AG10803 (cell line): ENCODE data around the gene CA4.
A peak's percentile ranks its signal among the peaks of the same experiment; 100 is the strongest.

Source experiments
- DNase-seq: peaks from one replicate; pipeline ENCODE4 v3.0.0; 2010; ENCODE audit warnings: low read depth
- H3K4me3 ChIP-seq: 2 replicates; pipeline ENCODE4 v1.5.1; 2011; ENCODE audit warnings: mild to moderate bottlenecking, low read length, control low read depth
- TF ChIP-seq, protein P1 (sequence below): conservative IDR thresholded peaks from 2 replicates; pipeline ENCODE4 v1.5.1; 2011; ENCODE audit warnings: mild to moderate bottlenecking, low read length, control low read depth, inconsistent platforms

CA4 gene

DNA sequence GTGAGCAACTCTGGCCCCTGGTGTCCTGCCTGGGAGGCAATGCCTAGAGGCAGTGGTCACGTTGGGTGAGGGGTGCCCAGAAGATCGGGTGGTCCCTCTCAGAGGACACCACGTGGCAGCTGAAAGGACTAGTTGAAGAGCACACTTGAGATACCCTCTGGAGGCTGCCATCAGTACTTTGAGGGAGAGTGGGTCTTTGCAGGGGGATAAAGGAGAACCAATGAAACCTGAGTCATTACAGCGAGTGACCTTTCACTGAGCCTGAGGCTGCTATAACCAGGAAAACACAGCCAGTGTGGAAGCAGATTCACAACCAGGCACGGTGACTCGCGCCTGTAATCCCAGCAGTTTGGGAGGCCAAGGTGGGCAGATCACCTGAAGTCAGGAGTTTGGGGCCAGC is 18.9 kb downstream of the CA4 start:
- DNase-seq = no peak
- H3K4me3 ChIP-seq = no peak overlapping the region
- TF ChIP-seq, protein P1, sequence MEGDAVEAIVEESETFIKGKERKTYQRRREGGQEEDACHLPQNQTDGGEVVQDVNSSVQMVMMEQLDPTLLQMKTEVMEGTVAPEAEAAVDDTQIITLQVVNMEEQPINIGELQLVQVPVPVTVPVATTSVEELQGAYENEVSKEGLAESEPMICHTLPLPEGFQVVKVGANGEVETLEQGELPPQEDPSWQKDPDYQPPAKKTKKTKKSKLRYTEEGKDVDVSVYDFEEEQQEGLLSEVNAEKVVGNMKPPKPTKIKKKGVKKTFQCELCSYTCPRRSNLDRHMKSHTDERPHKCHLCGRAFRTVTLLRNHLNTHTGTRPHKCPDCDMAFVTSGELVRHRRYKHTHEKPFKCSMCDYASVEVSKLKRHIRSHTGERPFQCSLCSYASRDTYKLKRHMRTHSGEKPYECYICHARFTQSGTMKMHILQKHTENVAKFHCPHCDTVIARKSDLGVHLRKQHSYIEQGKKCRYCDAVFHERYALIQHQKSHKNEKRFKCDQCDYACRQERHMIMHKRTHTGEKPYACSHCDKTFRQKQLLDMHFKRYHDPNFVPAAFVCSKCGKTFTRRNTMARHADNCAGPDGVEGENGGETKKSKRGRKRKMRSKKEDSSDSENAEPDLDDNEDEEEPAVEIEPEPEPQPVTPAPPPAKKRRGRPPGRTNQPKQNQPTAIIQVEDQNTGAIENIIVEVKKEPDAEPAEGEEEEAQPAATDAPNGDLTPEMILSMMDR = no peak

DNA sequence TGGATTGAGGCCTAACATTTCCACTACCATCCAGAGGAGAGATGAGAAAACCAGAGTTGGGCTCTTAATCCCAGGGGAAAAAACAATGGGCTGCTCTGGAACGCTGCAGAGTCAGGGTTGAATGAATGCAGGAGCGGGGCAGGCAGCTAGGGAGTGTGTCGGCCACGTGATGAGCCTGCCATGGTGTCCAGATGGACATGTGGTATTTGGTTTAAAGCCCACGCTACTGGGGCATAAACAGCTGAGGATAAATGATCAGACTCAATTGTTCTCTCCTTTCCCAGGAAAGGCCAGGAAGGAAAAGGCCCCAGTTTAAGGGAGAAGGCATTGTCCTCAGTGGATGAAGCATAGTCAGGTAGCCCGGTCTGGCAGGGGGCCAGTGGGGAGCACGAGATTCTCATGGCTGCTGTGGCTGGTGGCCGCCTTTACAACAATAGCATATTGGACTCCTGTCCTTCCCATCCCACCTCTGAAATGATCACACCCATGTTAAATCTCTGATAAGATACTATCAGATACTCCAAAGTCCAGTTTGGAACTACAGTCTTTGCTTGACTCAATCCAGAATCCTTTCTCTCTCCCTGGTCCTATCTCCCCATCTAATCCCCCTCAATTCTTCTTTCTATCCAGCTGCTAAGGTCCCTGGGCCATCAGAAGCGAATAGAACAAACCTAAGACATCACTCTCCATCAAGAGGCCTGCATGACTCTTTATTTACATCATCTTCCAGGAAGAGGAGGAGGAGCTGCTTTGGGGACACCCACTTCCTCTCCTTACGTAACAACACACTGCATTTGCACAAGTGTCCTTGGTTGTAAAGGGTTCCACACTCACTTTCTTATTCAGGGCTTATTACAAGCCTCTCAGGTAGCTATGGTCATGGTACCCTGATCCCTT is 20.4 kb downstream of the CA4 start:
- DNase-seq = peak; percentile 76
- H3K4me3 ChIP-seq = no peak overlapping the region
- TF ChIP-seq, protein P1 = no peak

DNA sequence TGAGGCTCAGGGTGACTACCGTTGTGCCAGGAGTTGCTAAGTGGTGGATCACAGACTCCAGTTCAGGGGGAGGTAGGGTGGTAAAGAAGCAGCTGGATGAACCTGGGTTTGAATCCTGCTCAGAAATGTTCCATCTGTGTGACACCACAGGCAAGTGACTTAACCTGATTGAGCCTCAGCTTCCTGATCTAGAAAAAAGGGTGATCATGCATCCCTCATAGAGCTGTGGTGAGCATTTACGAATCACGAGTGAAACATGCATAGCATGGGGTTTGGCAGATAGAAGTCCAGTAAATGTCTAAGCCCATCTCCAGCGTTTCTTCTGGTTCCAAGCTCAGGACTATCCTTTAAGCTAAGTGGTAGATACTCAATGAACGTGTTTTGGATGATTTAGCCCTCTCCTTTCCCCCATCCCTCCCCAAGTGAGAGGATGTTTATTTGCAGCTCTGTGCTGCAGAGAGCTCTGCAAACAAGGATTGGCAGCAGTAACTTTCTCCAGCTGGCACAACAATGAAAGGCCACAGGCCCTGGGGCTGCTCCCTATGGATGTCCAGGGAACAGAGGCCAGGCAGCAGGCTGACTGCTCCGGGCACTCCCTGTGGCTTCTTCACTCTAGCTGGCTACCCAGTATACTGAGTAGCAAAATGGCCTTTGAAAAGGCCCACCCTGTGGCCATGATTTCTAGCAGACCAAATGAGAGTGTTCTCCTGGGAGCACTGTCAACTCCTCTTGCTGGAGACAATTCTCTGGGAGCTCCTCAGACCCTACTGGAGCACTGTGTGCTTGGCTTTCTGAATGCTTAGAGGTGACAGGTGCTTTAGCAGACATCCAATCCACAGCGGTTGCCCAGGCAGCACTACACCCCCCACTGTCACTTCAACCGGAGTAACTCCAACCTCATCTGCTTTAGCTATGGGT is 21.3 kb downstream of the CA4 start:
- TF ChIP-seq, protein P1 = no peak
- peak; percentile 32 for DNase-seq
- no peak overlapping the region for H3K4me3 ChIP-seq

DNA sequence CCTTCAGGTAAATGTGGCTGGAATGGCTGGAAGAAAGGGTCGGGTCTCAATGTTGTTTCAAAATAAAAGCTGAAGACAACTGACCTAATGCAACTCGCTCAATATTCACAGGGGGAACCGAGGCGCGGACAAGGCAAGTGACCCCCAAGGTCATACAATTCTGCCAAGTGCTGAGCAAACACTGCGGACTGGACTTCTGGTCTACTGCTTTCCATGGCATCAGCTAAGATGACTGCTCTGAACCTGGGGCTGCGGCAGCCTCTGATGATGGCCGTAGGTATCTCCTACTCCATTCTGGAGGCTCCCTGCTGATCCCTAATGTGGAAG is 21.9 kb downstream of the CA4 start:
- no peak overlapping the region for H3K4me3 ChIP-seq
- no peak for DNase-seq
- TF ChIP-seq, protein P1 = no peak

DNA sequence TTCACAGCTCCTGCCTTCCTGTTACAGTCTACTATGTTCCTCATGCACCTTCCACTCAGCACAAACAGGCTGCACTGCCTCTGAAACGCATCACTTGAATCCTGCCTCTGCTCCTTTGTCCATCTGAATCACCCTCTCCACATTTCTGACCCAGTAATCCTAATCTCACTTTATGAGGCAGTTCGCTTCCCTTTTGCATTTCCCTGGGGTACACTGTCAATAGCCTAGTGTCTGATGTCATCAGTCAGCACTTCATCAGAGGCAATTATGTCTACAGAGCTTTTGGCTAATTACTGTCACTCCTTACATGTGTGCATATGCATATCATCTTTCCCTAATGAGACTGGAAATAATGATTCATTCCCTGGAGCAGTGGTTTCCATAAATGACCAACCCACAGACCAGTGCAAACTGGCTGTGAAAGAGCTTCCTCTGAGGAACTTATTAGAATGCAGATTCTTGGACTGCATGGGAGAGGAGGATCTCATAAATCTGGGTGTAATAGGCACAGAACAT is 23.6 kb downstream of the CA4 start:
- TF ChIP-seq, protein P1 = no peak
- no peak overlapping the region for H3K4me3 ChIP-seq
- DNase-seq = peak; percentile 40

DNA sequence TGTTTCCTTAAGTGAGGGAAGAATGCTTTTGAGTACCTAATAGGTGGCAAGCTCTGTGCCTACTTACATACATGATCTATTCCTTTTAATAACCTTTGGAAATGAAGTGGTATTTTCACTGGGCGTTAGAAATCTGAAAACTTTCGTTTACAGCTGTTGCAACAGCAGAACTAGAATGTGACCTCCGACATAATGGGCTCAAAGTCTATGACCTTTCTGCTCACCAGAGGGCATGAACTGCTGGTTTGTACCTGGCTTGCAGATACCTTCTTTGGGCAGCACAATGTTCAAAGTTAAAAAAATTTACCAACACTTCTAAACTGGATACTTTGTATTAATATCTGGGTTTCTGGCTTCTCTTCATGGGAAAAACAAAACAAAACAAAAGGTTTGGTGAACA is 24.3 kb downstream of the CA4 start:
- TF ChIP-seq, protein P1 = no peak
- no peak overlapping the region for H3K4me3 ChIP-seq
- DNase-seq = no peak
